Neural cell (in vitro differentiated cells): ENCODE results near the gene CHD2. TPM values are rescaled to one million over a fixed set of nuclear protein-coding genes. Genes with fewer than 3 reads are reported as not detected.

Experiments
- H2AFZ ChIP-seq: fragments of 200-600, 300-800 bp; sonication (generic), shearing (Covaris generic); 2 replicates; pipeline ENCODE4 v1.6.0; 2014; ENCODE audit warnings: low read depth, mild to moderate bottlenecking, antibody characterized with exemption, low read length, moderate library complexity
- H3F3A ChIP-seq: fragments of 200-600 bp; shearing (Covaris generic); 2 replicates; pipeline ENCODE4 v1.6.1; 2016; ENCODE audit warnings: mild to moderate bottlenecking, moderate library complexity, mixed read lengths, antibody characterized with exemption, low read length; ENCODE audit not compliant: insufficient read depth, poor library complexity, severe bottlenecking
- H3K27ac ChIP-seq: fragments of 200-600, 300-800 bp; sonication (generic), shearing (Covaris generic); 2 replicates; pipeline ENCODE4 v1.5.1; 2014; ENCODE audit warnings: mild to moderate bottlenecking, low read length, moderate library complexity
- H3K27me3 ChIP-seq: fragments of 300-800, 200-600 bp; sonication (generic), shearing (Covaris generic); 2 replicates; pipeline ENCODE4 v1.6.0; 2014; ENCODE audit warnings: mild to moderate bottlenecking, low read depth, low read length, moderate library complexity; ENCODE audit not compliant: insufficient read depth
- H3K36me3 ChIP-seq: fragments of 300-800, 200-600 bp; sonication (generic), shearing (Covaris generic); 2 replicates; pipeline ENCODE4 v1.5.1; 2014; ENCODE audit warnings: mild to moderate bottlenecking, antibody characterized with exemption, low read length, moderate library complexity; ENCODE audit not compliant: insufficient read depth
- H3K4me2 ChIP-seq: fragments of 300-800, 200-600 bp; sonication (generic), shearing (Covaris generic); 2 replicates; pipeline ENCODE4 v1.6.0; 2014; ENCODE audit warnings: mild to moderate bottlenecking, low read length
- H3K4me3 ChIP-seq: fragments of 300-800, 200-600 bp; sonication (generic), shearing (Covaris generic); 2 replicates; pipeline ENCODE4 v1.5.1; 2014; ENCODE audit warnings: mild to moderate bottlenecking, low read length, moderate library complexity
- H3K79me2 ChIP-seq: fragments of 200-600 bp; shearing (Covaris generic); replicated peaks from 2 replicates; pipeline ENCODE4 v1.6.0; 2014; ENCODE audit warnings: mild to moderate bottlenecking, low read length, moderate library complexity; ENCODE audit not compliant: insufficient read depth
- H3K9ac ChIP-seq: fragments of 300-800, 200-600 bp; sonication (generic), shearing (Covaris generic); 2 replicates; pipeline ENCODE4 v1.6.1; 2016; ENCODE audit warnings: mild to moderate bottlenecking, low read length, mixed read lengths
- H3K9me2 ChIP-seq: fragments of 200-600 bp; shearing (Covaris generic); 2 replicates; pipeline ENCODE4 v1.6.1; 2016; ENCODE audit warnings: mild to moderate bottlenecking, low read length, mixed read lengths; ENCODE audit not compliant: insufficient read depth
- H3K9me3 ChIP-seq: fragments of 200-600, 300-800 bp; sonication (generic), shearing (Covaris generic); 2 replicates; pipeline ENCODE4 v1.6.1; 2016; ENCODE audit warnings: mild to moderate bottlenecking, mixed run types, low read length, moderate library complexity, mixed read lengths
- H4K20me1 ChIP-seq: fragments of 200-600 bp; shearing (Covaris generic); 2 replicates; pipeline ENCODE4 v1.6.1; 2016; ENCODE audit warnings: mild to moderate bottlenecking, mixed run types; ENCODE audit not compliant: insufficient read depth
- EP300 ChIP-seq: fragments of 450-650 bp; conservative IDR thresholded peaks from 2 replicates; pipeline ENCODE4 v1.6.1; 2014; ENCODE audit warnings: antibody characterized with exemption, mild to moderate bottlenecking, moderate library complexity; ENCODE audit not compliant: poor library complexity, severe bottlenecking
- EZH2 ChIP-seq: fragments of 200-600, 300-800 bp; shearing (Covaris generic), sonication (generic); IDR thresholded peaks from 2 replicates; pipeline ENCODE4 v1.6.1; 2014; ENCODE audit warnings: antibody characterized with exemption, low read length, borderline replicate concordance, mild to moderate bottlenecking; ENCODE audit not compliant: insufficient read depth, poor library complexity, severe bottlenecking
- MXI1 ChIP-seq: fragments of 450-650 bp; conservative IDR thresholded peaks from 2 replicates; pipeline ENCODE4 v1.6.1; 2014; ENCODE audit warnings: antibody characterized with exemption, mild to moderate bottlenecking; ENCODE audit not compliant: poor library complexity, severe bottlenecking
- POLR2AphosphoS5 ChIP-seq: IDR thresholded peaks from 2 replicates; pipeline ENCODE4 v1.6.1; 2012
- RAD21 ChIP-seq: fragments of 450-650 bp; conservative IDR thresholded peaks from 2 replicates; pipeline ENCODE4 v1.6.1; 2014; ENCODE audit warnings: antibody characterized with exemption, mild to moderate bottlenecking, moderate library complexity
- SMC3 ChIP-seq: fragments of 450-650 bp; conservative IDR thresholded peaks from 2 replicates; pipeline ENCODE4 v1.6.1; 2014; ENCODE audit warnings: antibody characterized with exemption, mild to moderate bottlenecking, moderate library complexity; ENCODE audit not compliant: poor library complexity
- TAF1 ChIP-seq: IDR thresholded peaks from 2 replicates; pipeline ENCODE4 v1.6.1; 2012; ENCODE audit warnings: low read depth
- polyA plus RNA-seq: library from polyadenylated mRNA; depleted of rRNA; stranded (reverse); fragments of >200 nt; gene quantifications from 2 replicates; pipeline ENCODE4 v1.2.3, GENCODE V29; 2014
- TF ChIP-seq, protein P1 (sequence below): IDR thresholded peaks from 2 replicates; pipeline ENCODE4 v1.6.1; 2012; ENCODE audit warnings: borderline replicate concordance
- TF ChIP-seq, protein P2 (sequence below): fragments of 450-650 bp; IDR thresholded peaks from 2 replicates; pipeline ENCODE4 v1.5.1; 2014; ENCODE audit warnings: antibody characterized with exemption, mild to moderate bottlenecking, moderate library complexity; ENCODE audit not compliant: poor library complexity, severe bottlenecking

The CHD2 gene
- polyA plus RNA-seq, 1 donor from 2014 or later = 113 TPM

GRCh38 chr15:93063262-93063671 is 163.1 kb downstream of the CHD2 start:
- Histone ChIP-seq H3K27ac (no peak overlapping the region), H3K4me3 (no peak overlapping the region), H3K79me2 (peaks cover 74% of the 10 kb centered on the region), H3F3A (no peaks in the 10 kb centered on the region), H2AFZ (no peak overlapping the region), H3K9ac (no peak overlapping the region), H3K4me2 (no peak overlapping the region), H3K27me3 (no peaks in the 10 kb centered on the region), H3K36me3 (no peaks in the 10 kb centered on the region), H3K9me3 (no peaks in the 10 kb centered on the region), H3K9me2 (no peaks in the 10 kb centered on the region), H4K20me1 (no peaks in the 10 kb centered on the region)
- TF ChIP-seq RAD21 (no peak), TAF1 (no peak), EZH2 (no peak), EP300 (no peak), POLR2AphosphoS5 (no peak), MXI1 (no peak), SMC3 (no peak)
- TF ChIP-seq, protein P1, sequence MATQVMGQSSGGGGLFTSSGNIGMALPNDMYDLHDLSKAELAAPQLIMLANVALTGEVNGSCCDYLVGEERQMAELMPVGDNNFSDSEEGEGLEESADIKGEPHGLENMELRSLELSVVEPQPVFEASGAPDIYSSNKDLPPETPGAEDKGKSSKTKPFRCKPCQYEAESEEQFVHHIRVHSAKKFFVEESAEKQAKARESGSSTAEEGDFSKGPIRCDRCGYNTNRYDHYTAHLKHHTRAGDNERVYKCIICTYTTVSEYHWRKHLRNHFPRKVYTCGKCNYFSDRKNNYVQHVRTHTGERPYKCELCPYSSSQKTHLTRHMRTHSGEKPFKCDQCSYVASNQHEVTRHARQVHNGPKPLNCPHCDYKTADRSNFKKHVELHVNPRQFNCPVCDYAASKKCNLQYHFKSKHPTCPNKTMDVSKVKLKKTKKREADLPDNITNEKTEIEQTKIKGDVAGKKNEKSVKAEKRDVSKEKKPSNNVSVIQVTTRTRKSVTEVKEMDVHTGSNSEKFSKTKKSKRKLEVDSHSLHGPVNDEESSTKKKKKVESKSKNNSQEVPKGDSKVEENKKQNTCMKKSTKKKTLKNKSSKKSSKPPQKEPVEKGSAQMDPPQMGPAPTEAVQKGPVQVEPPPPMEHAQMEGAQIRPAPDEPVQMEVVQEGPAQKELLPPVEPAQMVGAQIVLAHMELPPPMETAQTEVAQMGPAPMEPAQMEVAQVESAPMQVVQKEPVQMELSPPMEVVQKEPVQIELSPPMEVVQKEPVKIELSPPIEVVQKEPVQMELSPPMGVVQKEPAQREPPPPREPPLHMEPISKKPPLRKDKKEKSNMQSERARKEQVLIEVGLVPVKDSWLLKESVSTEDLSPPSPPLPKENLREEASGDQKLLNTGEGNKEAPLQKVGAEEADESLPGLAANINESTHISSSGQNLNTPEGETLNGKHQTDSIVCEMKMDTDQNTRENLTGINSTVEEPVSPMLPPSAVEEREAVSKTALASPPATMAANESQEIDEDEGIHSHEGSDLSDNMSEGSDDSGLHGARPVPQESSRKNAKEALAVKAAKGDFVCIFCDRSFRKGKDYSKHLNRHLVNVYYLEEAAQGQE = no peak
- TF ChIP-seq, protein P2, sequence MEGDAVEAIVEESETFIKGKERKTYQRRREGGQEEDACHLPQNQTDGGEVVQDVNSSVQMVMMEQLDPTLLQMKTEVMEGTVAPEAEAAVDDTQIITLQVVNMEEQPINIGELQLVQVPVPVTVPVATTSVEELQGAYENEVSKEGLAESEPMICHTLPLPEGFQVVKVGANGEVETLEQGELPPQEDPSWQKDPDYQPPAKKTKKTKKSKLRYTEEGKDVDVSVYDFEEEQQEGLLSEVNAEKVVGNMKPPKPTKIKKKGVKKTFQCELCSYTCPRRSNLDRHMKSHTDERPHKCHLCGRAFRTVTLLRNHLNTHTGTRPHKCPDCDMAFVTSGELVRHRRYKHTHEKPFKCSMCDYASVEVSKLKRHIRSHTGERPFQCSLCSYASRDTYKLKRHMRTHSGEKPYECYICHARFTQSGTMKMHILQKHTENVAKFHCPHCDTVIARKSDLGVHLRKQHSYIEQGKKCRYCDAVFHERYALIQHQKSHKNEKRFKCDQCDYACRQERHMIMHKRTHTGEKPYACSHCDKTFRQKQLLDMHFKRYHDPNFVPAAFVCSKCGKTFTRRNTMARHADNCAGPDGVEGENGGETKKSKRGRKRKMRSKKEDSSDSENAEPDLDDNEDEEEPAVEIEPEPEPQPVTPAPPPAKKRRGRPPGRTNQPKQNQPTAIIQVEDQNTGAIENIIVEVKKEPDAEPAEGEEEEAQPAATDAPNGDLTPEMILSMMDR = no peak

GRCh38 chr15:93063796-93064690 is 163.9 kb downstream of the CHD2 start:
- no peaks in the 10 kb centered on the region for H4K20me1 ChIP-seq

More at GRCh38 chr15:93063796-93064690, 163.9 kb downstream of the CHD2 start:
- no peaks in the 10 kb centered on the region for H3K36me3 ChIP-seq
- H3F3A ChIP-seq = no peaks in the 10 kb centered on the region
- H3K27ac ChIP-seq = no peak overlapping the region
- no peak overlapping the region for H3K4me3 ChIP-seq
- H3K4me2 ChIP-seq = no peak overlapping the region
- TF ChIP-seq, protein P1 = no peak
- TF ChIP-seq EZH2 (no peak), EP300 (no peak), SMC3 (no peak), TAF1 (no peak), POLR2AphosphoS5 (no peak), RAD21 (no peak), MXI1 (no peak)
- TF ChIP-seq, protein P2 = no peak
- no peak overlapping the region for H2AFZ ChIP-seq
- H3K27me3 ChIP-seq = no peaks in the 10 kb centered on the region
- H3K79me2 ChIP-seq = peaks cover 74% of the 10 kb centered on the region
- no peaks in the 10 kb centered on the region for H3K9me3 ChIP-seq
- H3K9ac ChIP-seq = no peak overlapping the region
- no peaks in the 10 kb centered on the region for H3K9me2 ChIP-seq
